Measurements from ENCODE around the gene SPAG9.

The SPAG9 gene

DNA sequence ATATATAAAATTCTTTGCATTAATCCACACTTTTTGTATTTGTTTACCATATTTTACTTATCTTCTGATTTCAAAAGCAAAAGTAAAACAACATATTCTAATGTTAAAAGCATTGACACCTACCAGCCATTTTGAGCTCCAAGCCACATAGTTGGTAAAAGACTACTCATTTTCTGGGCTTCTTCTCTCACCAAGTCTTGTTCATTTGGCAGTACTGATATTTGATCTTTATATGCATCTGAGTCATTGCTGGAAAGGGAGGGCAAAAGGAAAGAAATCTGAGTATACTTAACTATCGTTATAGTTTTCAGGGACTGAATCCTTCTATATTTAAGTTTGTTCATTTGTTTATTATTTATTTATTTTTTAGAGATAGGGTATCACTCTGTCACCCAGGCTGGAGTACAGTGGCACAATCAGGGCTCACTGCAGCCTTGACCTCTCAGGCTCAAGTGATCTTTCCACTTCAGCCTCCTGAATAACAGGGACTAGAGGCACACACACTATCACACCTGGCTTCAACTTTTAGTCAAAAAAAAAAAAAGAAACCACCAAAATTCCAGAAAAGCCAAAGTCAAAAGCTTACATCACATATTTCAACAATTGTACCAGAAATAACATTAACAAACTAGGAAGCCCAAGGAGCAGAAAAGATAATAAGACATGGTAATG, 133.5 kb downstream of the SPAG9 start:
- Histone ChIP-seq H3K27ac (ENCODE audit: low read depth, low read length) (no peak overlapping the region), H3K79me2 (ENCODE audit: control insufficient read depth, low read length) (no peaks in the 10 kb centered on the region), H3K9me2 (replicated peaks; ENCODE audit: control insufficient read depth, low read length) (no peaks in the 10 kb centered on the region), H3K36me3 (ENCODE audit: control insufficient read depth, low read length) (peaks cover 71% of the 10 kb centered on the region), H3K4me3 (ENCODE audit: low read length) (no peak overlapping the region), H3F3A (ENCODE audit: control insufficient read depth, insufficient read depth) (no peaks in the 10 kb centered on the region; the same call in 1 of the 2 replicates), H3K9me3 (ENCODE audit: control insufficient read depth, insufficient read depth, low read length) (no peaks in the 10 kb centered on the region), H3K4me1 (ENCODE audit: control insufficient read depth, low read length) (no peaks in the 10 kb centered on the region), H4K20me1 (ENCODE audit: control insufficient read depth, insufficient read depth, low read depth, low read length) (no peaks in the 10 kb centered on the region), H3K4me2 (ENCODE audit: low read length) (no peak overlapping the region), H3K27me3 (ENCODE audit: control insufficient read depth, low read length) (no peaks in the 10 kb centered on the region)
- TF ChIP-seq EZH2phosphoT487 (IDR thresholded peaks at IDR 0.05; ENCODE audit: borderline replicate concordance, low read length) = no peak
- TF ChIP-seq, protein P1, sequence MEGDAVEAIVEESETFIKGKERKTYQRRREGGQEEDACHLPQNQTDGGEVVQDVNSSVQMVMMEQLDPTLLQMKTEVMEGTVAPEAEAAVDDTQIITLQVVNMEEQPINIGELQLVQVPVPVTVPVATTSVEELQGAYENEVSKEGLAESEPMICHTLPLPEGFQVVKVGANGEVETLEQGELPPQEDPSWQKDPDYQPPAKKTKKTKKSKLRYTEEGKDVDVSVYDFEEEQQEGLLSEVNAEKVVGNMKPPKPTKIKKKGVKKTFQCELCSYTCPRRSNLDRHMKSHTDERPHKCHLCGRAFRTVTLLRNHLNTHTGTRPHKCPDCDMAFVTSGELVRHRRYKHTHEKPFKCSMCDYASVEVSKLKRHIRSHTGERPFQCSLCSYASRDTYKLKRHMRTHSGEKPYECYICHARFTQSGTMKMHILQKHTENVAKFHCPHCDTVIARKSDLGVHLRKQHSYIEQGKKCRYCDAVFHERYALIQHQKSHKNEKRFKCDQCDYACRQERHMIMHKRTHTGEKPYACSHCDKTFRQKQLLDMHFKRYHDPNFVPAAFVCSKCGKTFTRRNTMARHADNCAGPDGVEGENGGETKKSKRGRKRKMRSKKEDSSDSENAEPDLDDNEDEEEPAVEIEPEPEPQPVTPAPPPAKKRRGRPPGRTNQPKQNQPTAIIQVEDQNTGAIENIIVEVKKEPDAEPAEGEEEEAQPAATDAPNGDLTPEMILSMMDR (IDR thresholded peaks at IDR 0.05; ENCODE audit: low read depth, low read length, poor library complexity, severe bottlenecking) = no peak

DNA sequence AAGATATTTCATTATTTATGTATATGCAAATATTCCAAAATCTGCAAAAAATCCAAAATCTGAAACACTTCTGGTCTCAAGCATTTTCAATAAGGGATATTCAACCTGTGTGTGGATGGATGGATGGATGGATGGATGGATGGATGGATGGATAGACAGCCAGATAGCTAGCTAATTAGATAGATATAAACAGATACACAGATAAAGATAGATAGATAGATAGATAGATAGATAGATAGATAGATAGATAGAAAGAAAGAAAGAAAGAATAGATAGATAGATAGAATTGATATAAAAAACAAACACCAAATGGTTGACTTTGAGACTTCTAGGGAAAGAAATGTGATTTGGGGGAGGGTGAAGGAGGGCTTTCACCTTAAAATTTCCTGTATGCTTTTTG, 139.4 kb downstream of the SPAG9 start:
- no peaks in the 10 kb centered on the region for H3K27me3 ChIP-seq (ENCODE audit: control insufficient read depth, low read length)
- H3K36me3 ChIP-seq (ENCODE audit: control insufficient read depth, low read length) = peaks cover 69% of the 10 kb centered on the region
- H3F3A ChIP-seq (ENCODE audit: control insufficient read depth, insufficient read depth) = peaks cover 2% of the 10 kb centered on the region; the same call in 1 of the 2 replicates
- H3K4me2 ChIP-seq (ENCODE audit: low read length) = no peak overlapping the region
- no peaks in the 10 kb centered on the region for H3K9me2 ChIP-seq (replicated peaks; ENCODE audit: control insufficient read depth, low read length)
- no peaks in the 10 kb centered on the region for H3K4me1 ChIP-seq (ENCODE audit: control insufficient read depth, low read length)
- no peaks in the 10 kb centered on the region for H3K79me2 ChIP-seq (ENCODE audit: control insufficient read depth, low read length)
- no peaks in the 10 kb centered on the region for H4K20me1 ChIP-seq (ENCODE audit: control insufficient read depth, insufficient read depth, low read depth, low read length)
- H3K9me3 ChIP-seq (ENCODE audit: control insufficient read depth, insufficient read depth, low read length) = no peaks in the 10 kb centered on the region
- TF ChIP-seq EZH2phosphoT487 (IDR thresholded peaks at IDR 0.05; ENCODE audit: borderline replicate concordance, low read length) = no peak
- no peak overlapping the region for H3K27ac ChIP-seq (ENCODE audit: low read depth, low read length)
- H3K4me3 ChIP-seq (ENCODE audit: low read length) = no peak overlapping the region

- H3K27ac ChIP-seq (ENCODE audit: low read depth, low read length) = no peak overlapping the region
- no peaks in the 10 kb centered on the region for H3K79me2 ChIP-seq (ENCODE audit: control insufficient read depth, low read length)
- H3K9me3 ChIP-seq (ENCODE audit: control insufficient read depth, insufficient read depth, low read length) = no peaks in the 10 kb centered on the region
- no peaks in the 10 kb centered on the region for H3K4me1 ChIP-seq (ENCODE audit: control insufficient read depth, low read length)
- H3K4me3 ChIP-seq (ENCODE audit: low read length) = no peak overlapping the region
- no peaks in the 10 kb centered on the region for H4K20me1 ChIP-seq (ENCODE audit: control insufficient read depth, insufficient read depth, low read depth, low read length)
- TF ChIP-seq, protein P1 (IDR thresholded peaks at IDR 0.05; ENCODE audit: low read depth, low read length, poor library complexity, severe bottlenecking) = no peak
- TF ChIP-seq EZH2phosphoT487 (IDR thresholded peaks at IDR 0.05; ENCODE audit: borderline replicate concordance, low read length) = no peak
- H3F3A ChIP-seq (ENCODE audit: control insufficient read depth, insufficient read depth) = peaks cover 4% of the 10 kb centered on the region; the same call in 1 of the 2 replicates
- H3K9me2 ChIP-seq (replicated peaks; ENCODE audit: control insufficient read depth, low read length) = no peaks in the 10 kb centered on the region
- H3K36me3 ChIP-seq (ENCODE audit: control insufficient read depth, low read length) = peaks cover 67% of the 10 kb centered on the region
- no peaks in the 10 kb centered on the region for H3K27me3 ChIP-seq (ENCODE audit: control insufficient read depth, low read length)
- no peak overlapping the region for H3K4me2 ChIP-seq (ENCODE audit: low read length)
Measured at GRCh38 chr17:50979524-50979927, 141.1 kb downstream of the SPAG9 start.

- Histone ChIP-seq H3K27me3 (ENCODE audit: control insufficient read depth, low read length) (no peaks in the 10 kb centered on the region), H4K20me1 (ENCODE audit: control insufficient read depth, insufficient read depth, low read depth, low read length) (no peaks in the 10 kb centered on the region), H3K36me3 (ENCODE audit: control insufficient read depth, low read length) (peaks cover 61% of the 10 kb centered on the region), H3K9me2 (replicated peaks; ENCODE audit: control insufficient read depth, low read length) (no peaks in the 10 kb centered on the region), H3K4me3 (ENCODE audit: low read length) (no peak overlapping the region), H3K4me2 (ENCODE audit: low read length) (no peak overlapping the region), H3F3A (ENCODE audit: control insufficient read depth, insufficient read depth) (peaks cover 4% of the 10 kb centered on the region; the same call in 1 of the 2 replicates), H3K79me2 (ENCODE audit: control insufficient read depth, low read length) (no peaks in the 10 kb centered on the region), H3K9me3 (ENCODE audit: control insufficient read depth, insufficient read depth, low read length) (no peaks in the 10 kb centered on the region), H3K4me1 (ENCODE audit: control insufficient read depth, low read length) (no peaks in the 10 kb centered on the region), H3K27ac (ENCODE audit: low read depth, low read length) (no peak overlapping the region)
- TF ChIP-seq, protein P1 (IDR thresholded peaks at IDR 0.05; ENCODE audit: low read depth, low read length, poor library complexity, severe bottlenecking) = no peak
- no peak for TF ChIP-seq EZH2phosphoT487 (IDR thresholded peaks at IDR 0.05; ENCODE audit: borderline replicate concordance, low read length)
Measured at GRCh38 chr17:50977487-50978159, 143.0 kb downstream of the SPAG9 start.
